ENCODE results near the gene FUT9. TPM values are rescaled to one million over a fixed set of nuclear protein-coding genes. Genes with fewer than 3 reads are reported as not detected.

FUT9 gene
- polyA plus RNA-seq, result 0.03 TPM
- long read RNA-seq, donor 1, result 0 reads
- long read RNA-seq, donor 2, result 0 reads
- long read RNA-seq, donor 3, result 0 reads
- long read RNA-seq, donor 4, result 0 reads
- long read RNA-seq, donor 5, result 0 reads
- long read RNA-seq, donor 6, result 0 reads
- long read RNA-seq, donor 7, result 0 reads
- long read RNA-seq, donor 8, result 0 reads
- long read RNA-seq, donor 9, result 0 reads
- long read RNA-seq, donor 10, result 0 reads
- long read RNA-seq, donor 11, result 0 reads

DNA sequence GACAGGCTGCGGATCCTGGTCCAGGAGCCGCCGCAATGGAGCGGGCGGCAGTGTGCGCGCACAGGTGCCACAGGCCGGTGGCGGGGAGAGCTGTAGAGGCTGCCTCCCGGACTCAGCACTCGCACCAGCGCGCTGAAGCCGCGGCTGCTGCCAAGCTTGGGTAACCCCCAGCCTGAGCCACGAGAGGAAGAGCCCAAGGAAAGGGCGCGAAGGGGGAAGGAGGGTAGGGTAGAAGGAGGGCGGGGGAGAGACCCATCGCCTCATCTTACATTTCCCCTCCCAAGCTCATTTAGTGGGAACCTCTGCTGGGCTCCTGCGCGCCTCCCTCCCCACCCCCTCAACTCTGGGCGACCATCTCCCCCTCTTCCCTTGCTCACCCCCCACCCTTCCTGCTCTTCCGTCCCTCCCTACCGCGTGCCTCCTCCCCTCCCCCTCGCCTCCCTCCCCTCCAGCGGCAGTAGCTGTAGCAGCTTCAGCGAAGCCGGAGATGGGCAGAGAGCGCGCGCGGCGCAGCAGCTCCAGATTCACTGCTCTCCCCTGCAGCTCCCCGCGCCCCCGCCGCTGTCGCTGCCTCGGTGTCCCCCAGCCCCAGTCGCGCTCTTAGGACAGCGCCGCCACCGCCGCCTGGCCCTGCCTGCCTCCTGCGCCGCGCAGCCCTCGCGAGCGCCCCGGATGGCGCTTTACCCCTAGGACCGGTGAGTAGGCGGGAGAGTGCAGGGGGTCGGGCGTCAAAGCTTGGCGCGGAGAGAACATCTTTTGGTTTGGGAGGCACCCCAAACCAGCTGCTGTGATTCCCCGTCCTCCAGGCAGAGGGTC is at the start of gene FUT9:
FUT9 (plus strand) TSS at position 457 of the 816 bp plus-strand sequence. CDS start 187,182 bp downstream, outside the sequence.
- Histone ChIP-seq H3K4me1 (ENCODE audit: control insufficient read depth, insufficient read depth, low read length) (no peaks in the 10 kb centered on the region), H3K27ac (ENCODE audit: low read length) (no peak within 1 kb of the TSS), H3K36me3 (ENCODE audit: control insufficient read depth, insufficient read depth, low read length) (no peaks in the 10 kb centered on the region), H3K27me3 (ENCODE audit: control insufficient read depth, insufficient read depth, low read length) (peaks cover 22% of the 10 kb centered on the region), H3K4me3 (ENCODE audit: low read length) (no peak within 1 kb of the TSS), H3K9me3 (ENCODE audit: control insufficient read depth, low read depth, low read length) (peaks cover 4% of the 10 kb centered on the region)
- DNase-seq, result peak; percentile 1 to 3
- WGBS (ENCODE audit: insufficient coverage, low lambda C conversion rate), result no CpG with 5 or more reads among the region's 62 CpGs

GRCh38 chr6:95967594-95967993 is 48.2 kb upstream of the FUT9 start:
- DNase-seq, result no peak
- Histone ChIP-seq H3K4me3 (ENCODE audit: low read length) (no peak overlapping the region), H3K36me3 (ENCODE audit: control insufficient read depth, insufficient read depth, low read length) (no peaks in the 10 kb centered on the region), H3K27ac (ENCODE audit: low read length) (no peak overlapping the region), H3K9me3 (ENCODE audit: control insufficient read depth, low read depth, low read length) (no peaks in the 10 kb centered on the region), H3K27me3 (ENCODE audit: control insufficient read depth, insufficient read depth, low read length) (no peaks in the 10 kb centered on the region), H3K4me1 (ENCODE audit: control insufficient read depth, insufficient read depth, low read length) (no peaks in the 10 kb centered on the region)

GRCh38 chr6:95973976-95974375 is 41.8 kb upstream of the FUT9 start:
- Histone ChIP-seq H3K4me3 (ENCODE audit: low read length) (no peak overlapping the region), H3K9me3 (ENCODE audit: control insufficient read depth, low read depth, low read length) (no peaks in the 10 kb centered on the region), H3K27ac (ENCODE audit: low read length) (no peak overlapping the region), H3K4me1 (ENCODE audit: control insufficient read depth, insufficient read depth, low read length) (no peaks in the 10 kb centered on the region), H3K36me3 (ENCODE audit: control insufficient read depth, insufficient read depth, low read length) (no peaks in the 10 kb centered on the region), H3K27me3 (ENCODE audit: control insufficient read depth, insufficient read depth, low read length) (no peaks in the 10 kb centered on the region)
- no peak for DNase-seq
- WGBS (ENCODE audit: insufficient coverage, low lambda C conversion rate), result 92% methylated on average over 2 of the region's 3 CpGs

DNA sequence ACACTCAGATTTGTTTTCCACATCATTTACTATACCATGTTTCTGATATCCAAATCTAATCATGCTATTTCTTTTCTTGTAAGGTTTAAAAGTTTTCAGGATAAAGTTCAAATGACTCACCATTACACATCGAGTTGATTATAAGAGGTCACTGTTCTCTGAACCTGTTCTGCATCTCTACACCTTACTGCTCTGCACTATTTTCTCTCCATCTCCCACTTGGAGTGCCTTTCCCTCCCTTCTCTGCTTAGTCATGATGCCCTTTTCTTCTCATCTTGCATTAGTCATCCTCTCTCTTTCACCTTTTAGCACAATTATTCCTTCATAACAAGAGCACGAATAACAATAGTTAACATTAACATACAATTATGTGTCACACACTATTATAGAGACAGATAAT is 37.5 kb upstream of the FUT9 start:
- no peaks in the 10 kb centered on the region for H3K4me1 ChIP-seq (ENCODE audit: control insufficient read depth, insufficient read depth, low read length)
- no peaks in the 10 kb centered on the region for H3K9me3 ChIP-seq (ENCODE audit: control insufficient read depth, low read depth, low read length)
- 89% methylated on average over 2 of the region's 2 CpGs for WGBS (ENCODE audit: insufficient coverage, low lambda C conversion rate)
- H3K4me3 ChIP-seq (ENCODE audit: low read length), result no peak overlapping the region
- no peaks in the 10 kb centered on the region for H3K27me3 ChIP-seq (ENCODE audit: control insufficient read depth, insufficient read depth, low read length)
- no peak for DNase-seq
- no peak overlapping the region for H3K27ac ChIP-seq (ENCODE audit: low read length)
- no peaks in the 10 kb centered on the region for H3K36me3 ChIP-seq (ENCODE audit: control insufficient read depth, insufficient read depth, low read length)

DNA sequence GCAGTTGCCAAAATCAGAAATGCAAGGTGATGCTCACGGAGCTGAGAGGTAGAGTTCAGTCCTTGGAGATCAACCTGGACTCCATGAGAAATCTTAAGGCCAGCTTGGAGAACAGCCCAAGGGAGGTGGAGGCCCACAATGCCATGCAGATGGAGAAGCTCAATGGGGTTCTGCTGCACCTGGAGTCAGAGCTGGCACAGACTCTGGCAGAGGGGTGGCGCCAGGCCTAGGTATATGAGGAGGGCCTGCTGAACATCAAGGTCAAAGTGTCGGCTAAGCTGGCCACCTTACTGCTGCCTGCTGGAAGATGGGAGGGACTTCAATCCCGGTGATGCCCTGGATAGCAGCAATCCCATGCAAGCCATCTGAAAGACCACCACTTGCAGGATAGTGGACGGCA is 23.9 kb upstream of the FUT9 start:
- DNase-seq, result no peak
- Histone ChIP-seq H3K9me3 (ENCODE audit: control insufficient read depth, low read depth, low read length) (peaks cover 10% of the 10 kb centered on the region), H3K36me3 (ENCODE audit: control insufficient read depth, insufficient read depth, low read length) (no peaks in the 10 kb centered on the region), H3K4me3 (ENCODE audit: low read length) (no peak overlapping the region), H3K27me3 (ENCODE audit: control insufficient read depth, insufficient read depth, low read length) (no peaks in the 10 kb centered on the region), H3K4me1 (ENCODE audit: control insufficient read depth, insufficient read depth, low read length) (no peaks in the 10 kb centered on the region), H3K27ac (ENCODE audit: low read length) (no peak overlapping the region)
- no CpG with 5 or more reads among the region's 5 CpGs for WGBS (ENCODE audit: insufficient coverage, low lambda C conversion rate)

- H3K4me3 ChIP-seq (ENCODE audit: low read length), result no peak overlapping the region
- peaks cover 10% of the 10 kb centered on the region for H3K9me3 ChIP-seq (ENCODE audit: control insufficient read depth, low read depth, low read length)
Observed at GRCh38 chr6:95994151-95994550, 21.6 kb upstream of the FUT9 start.

DNA sequence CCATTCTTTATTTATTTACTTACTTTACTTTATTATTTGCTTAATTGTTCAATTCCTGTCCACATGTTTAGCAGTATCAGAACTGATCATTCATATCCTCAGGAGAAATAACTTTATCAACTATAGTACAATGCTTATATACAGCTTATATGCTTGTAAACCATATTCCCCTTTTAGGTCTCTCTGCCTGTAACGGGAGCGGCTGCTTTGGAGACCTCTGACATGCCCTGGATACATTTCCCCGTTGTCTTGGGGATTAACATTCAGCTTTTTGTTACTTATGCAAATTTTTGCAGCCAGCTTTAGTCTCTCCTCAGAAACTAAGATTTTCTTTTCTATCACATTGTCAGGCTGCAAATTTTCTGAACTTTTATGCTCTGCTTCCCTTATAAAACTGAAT is 17.6 kb upstream of the FUT9 start:
- H3K9me3 ChIP-seq (ENCODE audit: control insufficient read depth, low read depth, low read length), result peaks cover 12% of the 10 kb centered on the region
- WGBS (ENCODE audit: insufficient coverage, low lambda C conversion rate), result 100% methylated on average over 2 of the region's 3 CpGs
- no peak overlapping the region for H3K4me3 ChIP-seq (ENCODE audit: low read length)
- H3K27ac ChIP-seq (ENCODE audit: low read length), result no peak overlapping the region
- H3K4me1 ChIP-seq (ENCODE audit: control insufficient read depth, insufficient read depth, low read length), result no peaks in the 10 kb centered on the region
- H3K36me3 ChIP-seq (ENCODE audit: control insufficient read depth, insufficient read depth, low read length), result no peaks in the 10 kb centered on the region
- no peaks in the 10 kb centered on the region for H3K27me3 ChIP-seq (ENCODE audit: control insufficient read depth, insufficient read depth, low read length)
- no peak for DNase-seq

More at GRCh38 chr6:95994151-95994550, 21.6 kb upstream of the FUT9 start:
- no peak for DNase-seq
- no peak overlapping the region for H3K27ac ChIP-seq (ENCODE audit: low read length)
- H3K4me1 ChIP-seq (ENCODE audit: control insufficient read depth, insufficient read depth, low read length), result no peaks in the 10 kb centered on the region
- no peaks in the 10 kb centered on the region for H3K36me3 ChIP-seq (ENCODE audit: control insufficient read depth, insufficient read depth, low read length)
- 64% methylated on average over 3 of the region's 4 CpGs for WGBS (ENCODE audit: insufficient coverage, low lambda C conversion rate)
- H3K27me3 ChIP-seq (ENCODE audit: control insufficient read depth, insufficient read depth, low read length), result no peaks in the 10 kb centered on the region

- WGBS (ENCODE audit: insufficient coverage, low lambda C conversion rate), result no CpG with 5 or more reads among the region's 8 CpGs
- Histone ChIP-seq H3K4me1 (ENCODE audit: control insufficient read depth, insufficient read depth, low read length) (no peaks in the 10 kb centered on the region), H3K4me3 (ENCODE audit: low read length) (no peak overlapping the region), H3K36me3 (ENCODE audit: control insufficient read depth, insufficient read depth, low read length) (no peaks in the 10 kb centered on the region), H3K27ac (ENCODE audit: low read length) (no peak overlapping the region), H3K9me3 (ENCODE audit: control insufficient read depth, low read depth, low read length) (peaks cover 14% of the 10 kb centered on the region), H3K27me3 (ENCODE audit: control insufficient read depth, insufficient read depth, low read length) (no peaks in the 10 kb centered on the region)
- DNase-seq, result no peak
Observed at GRCh38 chr6:96001891-96002575, 13.7 kb upstream of the FUT9 start.

- no peaks in the 10 kb centered on the region for H3K27me3 ChIP-seq (ENCODE audit: control insufficient read depth, insufficient read depth, low read length)
- H3K4me3 ChIP-seq (ENCODE audit: low read length), result no peak overlapping the region
- no peaks in the 10 kb centered on the region for H3K4me1 ChIP-seq (ENCODE audit: control insufficient read depth, insufficient read depth, low read length)
- no peak for DNase-seq
- no peaks in the 10 kb centered on the region for H3K36me3 ChIP-seq (ENCODE audit: control insufficient read depth, insufficient read depth, low read length)
- H3K9me3 ChIP-seq (ENCODE audit: control insufficient read depth, low read depth, low read length), result peaks cover 14% of the 10 kb centered on the region
- H3K27ac ChIP-seq (ENCODE audit: low read length), result no peak overlapping the region
- WGBS (ENCODE audit: insufficient coverage, low lambda C conversion rate), result no CpG with 5 or more reads among the region's 3 CpGs
Observed at GRCh38 chr6:96002576-96002910, 13.2 kb upstream of the FUT9 start.

- no CpG with 5 or more reads among the region's 5 CpGs for WGBS (ENCODE audit: insufficient coverage, low lambda C conversion rate)
- H3K9me3 ChIP-seq (ENCODE audit: control insufficient read depth, low read depth, low read length), result peaks cover 14% of the 10 kb centered on the region
- no peaks in the 10 kb centered on the region for H3K4me1 ChIP-seq (ENCODE audit: control insufficient read depth, insufficient read depth, low read length)
- H3K27me3 ChIP-seq (ENCODE audit: control insufficient read depth, insufficient read depth, low read length), result no peaks in the 10 kb centered on the region
- DNase-seq, result no peak
- no peak overlapping the region for H3K4me3 ChIP-seq (ENCODE audit: low read length)
- H3K27ac ChIP-seq (ENCODE audit: low read length), result no peak overlapping the region
- H3K36me3 ChIP-seq (ENCODE audit: control insufficient read depth, insufficient read depth, low read length), result no peaks in the 10 kb centered on the region
Observed at GRCh38 chr6:96002912-96003311, 12.9 kb upstream of the FUT9 start.
